Mesangial cell (primary cell): Measurements from ENCODE around the gene TRMU. TPM values are rescaled to one million over a fixed set of nuclear protein-coding genes. Genes with fewer than 3 reads are reported as not detected.

Experiments used
- total RNA-seq: library from RNA; depleted of rRNA; stranded (reverse); fragments of >200 nt; gene quantifications from 2 replicates; pipeline ENCODE4 v1.2.3, GENCODE V29; 2015

The TRMU gene, protein sequence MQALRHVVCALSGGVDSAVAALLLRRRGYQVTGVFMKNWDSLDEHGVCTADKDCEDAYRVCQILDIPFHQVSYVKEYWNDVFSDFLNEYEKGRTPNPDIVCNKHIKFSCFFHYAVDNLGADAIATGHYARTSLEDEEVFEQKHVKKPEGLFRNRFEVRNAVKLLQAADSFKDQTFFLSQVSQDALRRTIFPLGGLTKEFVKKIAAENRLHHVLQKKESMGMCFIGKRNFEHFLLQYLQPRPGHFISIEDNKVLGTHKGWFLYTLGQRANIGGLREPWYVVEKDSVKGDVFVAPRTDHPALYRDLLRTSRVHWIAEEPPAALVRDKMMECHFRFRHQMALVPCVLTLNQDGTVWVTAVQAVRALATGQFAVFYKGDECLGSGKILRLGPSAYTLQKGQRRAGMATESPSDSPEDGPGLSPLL
- total RNA-seq: 17.7 and 34.1 TPM in 2 replicates

DNA sequence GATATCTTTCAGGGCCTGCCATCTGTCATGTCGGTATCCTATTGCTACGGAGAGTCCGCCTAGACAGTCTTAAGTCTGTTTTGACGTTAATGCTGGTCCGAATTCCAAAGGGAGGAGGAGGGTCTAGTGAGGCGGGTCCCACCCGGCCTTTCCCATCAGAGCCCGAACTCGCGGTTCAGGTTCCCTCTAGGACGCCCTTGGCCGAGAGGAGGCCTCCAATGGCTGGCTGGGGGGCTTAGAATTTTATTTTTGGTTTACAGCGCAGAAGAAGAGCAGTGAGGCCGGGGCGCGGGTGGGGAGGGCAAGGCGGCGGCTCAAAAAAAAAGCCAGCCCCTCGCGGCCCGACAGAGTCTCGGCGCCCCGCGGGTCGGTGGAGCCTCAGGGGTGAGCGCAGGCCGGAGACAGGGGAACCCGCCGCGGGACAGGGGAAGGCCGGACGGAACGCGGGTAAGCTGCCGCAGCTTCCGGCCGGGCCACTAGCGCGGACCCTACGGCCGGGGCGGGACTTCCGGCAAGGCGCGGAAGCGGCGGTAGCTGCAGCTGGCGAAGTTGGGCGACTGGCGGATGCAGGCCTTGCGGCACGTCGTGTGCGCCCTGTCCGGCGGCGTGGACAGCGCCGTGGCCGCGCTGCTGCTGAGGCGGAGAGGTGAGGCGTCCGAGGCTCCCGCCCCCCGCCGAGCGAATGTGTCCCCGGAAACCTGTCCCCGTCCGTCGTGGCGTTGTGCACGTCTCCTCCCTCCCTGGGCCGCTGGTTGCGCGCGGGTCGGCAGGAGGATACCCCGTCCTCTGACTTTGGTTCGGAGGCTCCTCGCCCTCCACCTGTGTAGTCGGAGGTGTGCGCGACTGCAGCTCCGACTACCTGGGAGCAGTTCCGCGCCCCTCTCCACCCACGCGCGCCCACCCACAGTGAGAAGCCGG lies at the start of gene TRMU:
TRMU (plus strand) TSS at position 514 of the 918 bp plus-strand sequence; CDS start at position 565, 51 bp downstream.

DNA sequence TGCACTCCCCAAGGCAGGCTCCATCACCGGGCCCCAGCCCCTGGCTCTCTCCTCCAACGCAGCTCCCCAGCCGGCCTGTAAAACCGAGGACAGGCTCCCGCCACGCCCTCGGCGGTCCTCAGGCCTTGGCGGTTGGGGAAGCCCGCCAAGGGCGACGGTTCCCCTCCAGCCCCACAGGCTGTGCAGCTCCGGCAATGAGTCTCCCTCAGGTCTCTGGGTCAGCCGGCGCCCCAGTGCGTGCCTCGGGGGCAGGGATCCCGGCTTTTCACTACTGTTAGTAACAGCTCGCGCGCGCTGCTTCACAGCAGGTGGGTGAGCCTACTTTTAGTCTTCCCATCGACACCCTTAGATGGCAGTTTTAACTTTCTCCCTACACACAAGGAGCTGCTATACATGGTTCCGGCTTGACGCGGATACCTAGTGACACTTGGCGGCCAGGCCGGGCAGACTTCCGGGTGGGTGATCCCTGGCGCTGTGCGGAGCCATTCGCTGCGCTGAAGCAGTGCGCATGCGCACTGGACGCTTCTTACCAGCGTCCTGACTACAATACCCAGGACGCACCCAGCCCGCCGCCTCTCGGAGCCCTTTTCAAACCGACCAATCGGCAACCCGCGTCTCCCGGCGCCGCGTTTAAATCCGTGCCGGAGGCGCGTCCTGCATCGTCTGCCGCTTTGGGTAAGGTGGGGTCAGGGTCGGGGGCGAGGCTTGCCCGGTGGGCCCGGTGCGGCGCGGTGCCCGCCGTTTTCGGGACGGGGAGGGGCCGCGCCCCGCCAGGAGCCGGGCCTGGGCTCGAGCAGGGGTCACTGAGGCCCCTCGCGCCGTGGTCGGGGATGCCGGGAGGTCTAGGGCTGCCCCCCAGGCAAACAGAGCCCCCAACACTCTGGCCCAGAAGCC lies 39.0 kb upstream of the TRMU start, which contains the start of gene GTSE1:
GTSE1 (plus strand) TSS at position 614 of the 894 bp plus-strand sequence. CDS start 531 bp downstream, outside the sequence.

Other genes starting within 250 kb of the TRMU start
- gene PPARA, start 185.2 kb upstream of the TRMU start, total RNA-seq: 5.1 and 8.5 TPM in 2 replicates
- 15.0 and 17.9 TPM in 2 replicates for gene CDPF1, start 85.4 kb upstream of the TRMU start, total RNA-seq
- gene PKDREJ, start 72.4 kb upstream of the TRMU start, total RNA-seq: not detected in 2 replicates
- gene TTC38, start 67.7 kb upstream of the TRMU start, total RNA-seq: 32.9 and 52.7 TPM in 2 replicates
- 1.3 and 35.5 TPM in 2 replicates for gene GTSE1, start 38.8 kb upstream of the TRMU start, total RNA-seq
- gene CELSR1, start 201.9 kb downstream of the TRMU start, total RNA-seq: 58.8 and 87.7 TPM in 2 replicates